NT2/D1 (cell line): ENCODE measurements around the gene LSM12.

ENCODE experiments used
- SUZ12 ChIP-seq: IDR thresholded peaks from 2 replicates; pipeline ENCODE4 v1.6.1; 2011; ENCODE audit not compliant: insufficient read length, insufficient read depth; ENCODE audit errors: extremely low read depth
- YY1 ChIP-seq: IDR thresholded peaks from 2 replicates; pipeline ENCODE4 v1.6.1; 2011; ENCODE audit not compliant: insufficient read length, insufficient read depth
- ZNF274 ChIP-seq: IDR thresholded peaks from 2 replicates; pipeline ENCODE4 v1.6.1; 2011; ENCODE audit warnings: mild to moderate bottlenecking, low read depth, low read length

DNA sequence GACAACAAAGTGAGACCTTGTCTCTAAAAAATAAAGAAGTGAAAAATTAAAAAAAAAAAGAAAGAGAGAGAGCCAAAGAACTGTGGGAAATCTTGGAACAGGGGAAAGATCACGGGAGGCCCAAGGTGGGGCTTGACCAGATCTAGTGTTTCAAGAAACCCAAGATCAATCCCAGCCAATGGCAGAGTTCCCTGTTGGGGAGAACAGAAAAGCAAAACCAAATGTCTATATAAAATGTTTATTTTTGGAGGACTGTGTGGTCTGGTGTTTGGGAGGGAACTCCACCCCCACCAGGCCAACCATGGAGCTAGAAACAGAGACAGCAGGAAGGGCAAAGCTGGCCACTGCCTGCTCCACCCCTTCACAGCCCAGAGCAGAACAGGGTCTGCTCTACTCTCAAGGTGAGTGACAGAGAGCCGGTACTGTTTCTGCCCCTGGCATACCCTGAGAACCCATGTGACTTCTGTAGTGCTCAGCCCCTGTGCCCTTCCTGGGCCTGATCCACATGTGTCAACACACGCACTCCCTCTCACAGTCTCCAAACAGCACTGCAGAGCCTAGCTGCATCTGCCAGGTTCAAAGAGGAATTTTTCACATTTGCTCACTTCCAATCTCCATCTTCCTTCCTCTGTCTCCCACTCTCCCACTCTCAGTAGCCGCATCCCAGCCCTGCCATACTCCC is 55.4 kb downstream of the LSM12 start:
- no peak for TF ChIP-seq YY1
- TF ChIP-seq ZNF274, result no peak
- no peak for TF ChIP-seq SUZ12
